HG03378 (cell line): Measurements from ENCODE around the gene STARD3NL.
A peak's percentile ranks its signal among the peaks of the same experiment; 100 is the strongest.
"Not testable (repeated sequence)": the region's sequence is repeated elsewhere in the genome, so short reads cannot be mapped to it uniquely, and the experiment has no call there.

Source experiments
- ATAC-seq: cut with Tn5 transposase; IDR thresholded peaks from one replicate; pipeline ENCODE4 v1.9.1; 2021; ENCODE audit warnings: mild to moderate bottlenecking, moderate library complexity; ENCODE audit not compliant: unreplicated experiment

STARD3NL gene

DNA sequence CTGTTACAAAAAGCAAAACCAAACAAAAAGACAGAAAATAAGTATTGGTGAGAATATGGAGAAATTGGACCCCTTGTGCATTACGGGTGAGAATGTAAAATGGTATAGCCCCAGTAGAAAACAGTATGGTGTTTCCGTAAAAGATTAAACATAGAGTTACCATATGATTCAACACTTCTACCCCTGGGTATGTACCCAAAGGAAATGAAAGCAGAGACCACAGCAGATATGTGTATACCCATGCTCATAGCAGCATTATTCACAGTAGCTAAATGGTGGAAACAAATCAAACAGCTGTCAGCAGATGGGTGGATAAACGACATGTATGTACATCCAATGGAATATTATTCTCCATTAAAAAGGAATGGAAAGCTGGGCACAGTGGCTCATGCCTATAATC is 42.4 kb downstream of the STARD3NL start:
- ATAC-seq: no peak

DNA sequence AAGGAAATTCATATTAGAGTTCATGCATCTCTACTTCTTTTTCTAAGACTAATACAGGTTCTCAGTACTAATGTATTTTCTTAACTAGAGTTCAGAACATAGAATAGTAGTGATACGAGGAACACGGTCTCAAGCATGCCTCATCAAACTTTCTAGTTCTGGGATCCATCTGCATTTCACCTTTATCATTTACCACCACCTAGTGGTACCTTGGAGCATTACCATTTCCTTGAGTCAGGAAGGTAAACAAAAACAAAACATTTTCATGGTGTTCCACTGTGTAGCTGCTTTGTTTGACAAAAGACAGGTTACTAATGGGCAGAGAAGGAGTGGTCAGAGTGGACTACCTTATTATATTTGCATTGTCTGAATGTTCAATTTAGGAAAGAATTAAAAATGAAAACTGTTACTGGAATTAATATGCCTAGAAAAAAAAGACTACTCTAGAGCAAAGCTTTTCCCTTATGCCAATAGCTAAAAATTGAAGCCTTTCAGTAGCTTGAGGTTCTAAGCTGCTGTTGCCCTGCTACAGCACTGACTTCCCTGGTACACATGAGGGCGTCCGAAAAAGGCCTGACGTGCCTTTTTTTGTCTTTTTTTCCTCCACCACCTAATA is 44.5 kb downstream of the STARD3NL start:
- peak; percentile 86 for ATAC-seq

DNA sequence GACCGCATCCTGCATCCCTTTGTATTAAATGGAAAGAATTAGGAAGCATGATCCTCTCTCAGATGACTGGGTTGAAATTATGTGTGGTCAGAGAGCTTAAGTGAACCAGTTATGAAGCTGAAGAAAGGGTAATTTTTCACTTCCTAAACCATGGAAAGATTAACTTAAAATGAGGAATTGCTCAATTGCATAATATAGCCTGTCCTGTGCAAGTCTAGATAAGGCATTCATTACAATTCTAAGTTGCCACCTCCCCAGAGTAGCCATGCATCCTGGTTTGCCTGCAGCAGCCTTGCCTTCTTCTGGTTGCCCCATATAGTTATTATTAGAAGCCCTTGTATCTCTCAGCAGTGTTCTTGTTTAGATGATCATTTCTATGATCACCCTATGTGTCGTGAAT is 45.3 kb downstream of the STARD3NL start:
- no peak for ATAC-seq

DNA sequence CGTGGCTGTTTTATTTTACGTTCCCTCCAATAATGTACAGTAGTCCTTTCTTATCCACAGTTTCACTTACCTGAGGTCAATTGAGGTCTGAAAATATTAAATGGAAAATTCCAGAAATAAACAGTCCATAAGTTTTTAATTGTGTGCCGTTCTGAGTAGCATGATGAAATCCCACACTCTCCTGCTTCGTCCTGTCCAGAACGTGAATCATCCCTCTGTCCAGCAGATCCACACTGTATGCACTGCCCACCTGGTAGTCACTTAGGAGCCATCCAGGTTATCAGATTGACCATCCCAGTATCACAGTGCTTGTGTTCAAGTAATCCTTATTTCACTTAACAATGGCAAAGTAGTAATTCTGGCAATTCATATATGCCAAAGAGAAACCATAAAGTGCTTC is 46.3 kb downstream of the STARD3NL start:
- ATAC-seq: no peak

DNA sequence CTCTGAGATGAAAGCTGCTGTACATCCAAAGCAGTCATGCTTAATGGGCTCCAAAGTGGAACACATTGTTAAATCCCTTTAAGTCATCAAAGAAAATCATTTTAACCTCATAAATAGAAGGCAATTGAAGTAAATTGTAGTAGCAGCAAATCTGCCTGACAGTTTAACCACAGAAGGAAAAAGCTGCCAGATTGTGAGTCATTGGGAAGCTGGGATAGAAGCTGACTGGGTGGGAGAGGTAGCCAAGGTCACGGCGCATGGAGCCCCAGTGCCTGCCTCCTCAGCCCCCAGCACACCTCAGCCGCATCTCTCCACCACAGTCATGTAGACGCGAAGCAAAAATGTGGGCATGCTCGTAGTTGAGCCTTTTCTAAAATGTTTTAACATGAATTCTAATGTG is 51.3 kb downstream of the STARD3NL start:
- ATAC-seq: no peak

DNA sequence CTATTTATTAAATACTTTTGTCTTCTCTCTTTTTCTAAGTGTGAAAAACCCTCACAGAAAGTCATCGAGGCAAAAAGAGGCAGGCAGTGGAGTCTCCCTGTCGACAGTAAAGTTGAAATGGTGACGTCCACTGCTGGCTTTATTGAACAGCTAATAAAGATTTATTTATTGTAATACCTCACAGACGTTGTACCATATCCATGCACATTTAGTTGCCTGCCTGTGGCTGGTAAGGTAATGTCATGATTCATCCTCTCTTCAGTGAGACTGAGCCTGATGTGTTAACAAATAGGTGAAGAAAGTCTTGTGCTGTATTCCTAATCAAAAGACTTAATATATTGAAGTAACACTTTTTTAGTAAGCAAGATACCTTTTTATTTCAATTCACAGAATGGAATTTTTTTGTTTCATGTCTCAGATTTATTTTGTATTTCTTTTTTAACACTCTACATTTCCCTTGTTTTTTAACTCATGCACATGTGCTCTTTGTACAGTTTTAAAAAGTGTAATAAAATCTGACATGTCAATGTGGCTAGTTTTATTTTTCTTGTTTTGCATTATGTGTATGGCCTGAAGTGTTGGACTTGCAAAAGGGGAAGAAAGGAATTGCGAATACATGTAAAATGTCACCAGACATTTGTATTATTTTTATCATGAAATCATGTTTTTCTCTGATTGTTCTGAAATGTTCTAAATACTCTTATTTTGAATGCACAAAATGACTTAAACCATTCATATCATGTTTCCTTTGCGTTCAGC is 52.0 kb downstream of the STARD3NL start:
- no peak for ATAC-seq

DNA sequence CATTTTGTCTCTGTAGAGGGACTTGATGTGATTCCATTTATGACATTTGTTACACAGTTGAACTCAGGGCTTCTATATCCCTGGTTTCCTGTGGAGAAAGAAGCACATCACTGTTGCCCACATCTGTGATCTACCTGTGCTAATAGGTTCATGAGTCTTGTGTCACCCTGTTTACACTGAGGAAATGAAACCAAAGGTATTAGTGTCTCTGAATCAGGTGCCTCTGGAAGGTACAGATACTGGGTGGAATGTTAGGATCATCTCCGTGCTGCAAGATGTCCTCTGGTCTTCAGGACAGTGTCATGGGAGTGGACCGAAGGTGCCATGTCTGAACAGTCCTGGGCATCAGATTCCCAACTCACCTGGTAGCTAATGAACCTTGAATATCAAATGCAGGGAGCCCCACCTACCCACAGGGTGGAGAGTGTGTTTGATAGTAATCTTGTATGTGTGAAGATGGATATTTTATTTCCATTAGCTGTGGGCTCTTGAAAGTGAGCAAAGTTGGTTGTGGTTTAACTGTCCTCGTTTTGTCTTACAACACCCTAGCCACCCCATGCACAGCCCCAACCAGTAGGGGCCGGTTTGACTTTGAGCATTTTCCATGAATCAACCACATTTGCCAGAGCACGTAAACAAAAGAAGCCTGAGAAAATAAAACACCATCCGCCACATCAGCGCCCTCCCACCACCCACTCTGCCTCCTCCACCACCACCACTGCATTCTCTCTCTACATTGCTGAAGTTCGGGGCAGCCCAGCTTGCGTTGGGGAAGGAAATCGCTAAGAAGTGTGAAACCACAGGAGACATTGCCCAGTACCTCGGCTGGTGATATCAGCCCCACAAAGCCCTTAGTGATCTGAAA is 54.7 kb downstream of the STARD3NL start:
- peak; percentile 88 for ATAC-seq

DNA sequence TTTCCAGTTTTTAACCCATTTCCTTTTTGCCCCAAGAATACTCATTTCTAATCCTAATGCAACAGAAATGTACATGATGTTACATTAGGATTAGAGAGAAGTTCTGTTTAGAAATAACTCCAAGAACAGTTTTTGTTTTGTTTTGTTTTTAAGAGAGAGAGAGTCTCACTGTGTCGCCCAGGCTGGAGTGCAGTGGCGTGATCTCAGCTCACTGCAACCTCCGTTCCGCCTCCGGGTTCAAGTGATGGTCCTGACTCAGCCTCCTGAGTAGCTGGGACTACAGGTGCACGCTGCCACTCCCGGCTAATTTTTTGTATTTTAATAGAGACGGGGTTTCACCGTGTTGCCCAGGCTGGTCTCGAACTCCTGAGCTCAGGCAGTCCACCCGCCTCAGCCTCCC is 56.7 kb downstream of the STARD3NL start:
- ATAC-seq: not testable (repeated sequence)

DNA sequence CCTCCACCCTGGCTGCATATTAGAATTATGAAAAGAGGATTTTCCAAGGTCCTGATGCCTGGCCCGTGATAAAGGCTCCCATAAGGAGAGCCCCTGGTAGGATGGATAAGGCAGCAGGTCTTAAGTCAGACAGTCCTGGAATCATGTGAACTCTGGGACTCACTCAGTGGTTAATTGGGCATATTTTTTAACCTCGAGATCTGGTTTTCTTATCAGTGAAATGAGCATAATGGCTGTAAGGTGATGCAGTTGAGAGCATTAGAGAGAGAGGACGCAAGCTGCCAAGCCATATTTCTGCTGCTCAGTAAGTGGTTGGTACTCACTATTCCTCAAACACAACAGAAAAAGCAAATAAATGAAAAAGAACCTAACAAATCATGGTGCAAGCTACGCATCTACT is 57.6 kb downstream of the STARD3NL start:
- ATAC-seq: no peak

DNA sequence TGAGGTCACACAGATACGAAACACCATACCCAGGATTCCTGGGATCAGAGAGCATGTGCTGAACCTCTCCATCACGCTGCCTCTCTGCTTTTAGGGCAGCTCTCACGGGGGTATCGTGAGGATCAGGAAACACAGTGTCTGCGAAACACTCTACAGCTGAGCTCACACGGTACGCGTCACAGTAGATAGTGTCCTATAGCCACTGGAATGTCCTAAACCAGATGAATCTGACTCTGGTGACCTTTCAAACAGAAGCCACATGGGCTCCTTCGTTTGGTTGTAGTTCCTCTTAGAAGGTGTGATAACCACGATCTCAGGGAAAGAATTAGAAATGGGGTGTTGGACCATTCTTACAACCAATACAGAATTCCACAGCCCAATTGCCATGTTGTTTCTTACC is 61.1 kb downstream of the STARD3NL start:
- not testable (repeated sequence) for ATAC-seq

DNA sequence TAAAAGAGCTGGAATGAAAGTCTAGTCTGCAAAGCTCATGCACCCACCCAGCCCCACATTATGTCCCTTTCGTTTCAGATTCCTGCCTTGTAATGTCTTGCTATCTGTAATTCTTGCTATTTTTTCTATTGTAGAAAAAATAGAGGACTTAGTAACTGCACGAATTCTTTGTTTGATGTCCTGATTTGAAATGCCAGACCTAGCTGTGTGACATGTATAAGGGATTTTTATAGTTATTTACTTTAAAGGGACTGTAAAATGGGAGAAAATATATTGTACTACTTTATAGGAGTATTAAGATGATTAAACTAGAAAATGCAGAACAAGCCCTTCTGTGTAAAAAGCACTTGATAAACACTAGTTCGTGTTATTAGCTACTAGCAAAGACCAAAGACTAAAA is 63.0 kb downstream of the STARD3NL start:
- no peak for ATAC-seq

DNA sequence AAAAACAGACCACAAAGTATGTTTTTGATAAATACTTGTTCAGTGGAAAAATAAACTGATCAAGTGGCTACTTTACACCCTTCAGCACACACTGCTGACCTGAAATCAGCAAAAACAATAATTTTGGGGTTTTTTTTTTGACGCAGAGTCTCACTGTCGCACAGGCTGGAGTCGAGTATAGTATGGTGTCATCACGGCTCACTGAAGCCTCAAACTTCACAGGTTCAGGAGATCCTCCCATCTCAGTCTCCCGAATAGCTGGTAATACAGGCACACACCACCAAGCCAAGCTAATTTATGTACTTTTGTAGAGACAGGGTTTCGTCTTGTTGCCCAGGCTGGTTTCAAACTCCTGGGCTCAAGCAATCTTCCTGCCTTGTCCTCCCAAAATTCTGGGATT is 64.8 kb downstream of the STARD3NL start:
- no peak for ATAC-seq

DNA sequence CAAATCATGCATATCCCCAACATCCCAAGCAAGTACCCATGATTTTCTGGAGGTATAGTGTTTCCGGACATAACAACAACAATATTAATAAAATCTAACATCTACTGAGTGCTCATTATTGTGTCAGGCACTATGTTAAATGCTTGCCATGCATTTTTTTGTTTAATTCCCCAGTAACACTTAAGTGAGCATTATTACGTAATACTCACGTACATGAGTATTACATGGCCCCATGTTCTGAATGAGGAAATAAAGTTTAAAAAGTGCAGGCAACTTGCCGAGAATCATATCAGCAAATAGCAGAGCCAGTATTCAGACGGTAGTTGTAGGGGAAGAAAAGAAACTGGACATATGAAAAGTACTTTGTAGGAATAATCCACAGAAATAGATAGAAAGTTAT is 65.3 kb downstream of the STARD3NL start:
- not testable (repeated sequence) for ATAC-seq

DNA sequence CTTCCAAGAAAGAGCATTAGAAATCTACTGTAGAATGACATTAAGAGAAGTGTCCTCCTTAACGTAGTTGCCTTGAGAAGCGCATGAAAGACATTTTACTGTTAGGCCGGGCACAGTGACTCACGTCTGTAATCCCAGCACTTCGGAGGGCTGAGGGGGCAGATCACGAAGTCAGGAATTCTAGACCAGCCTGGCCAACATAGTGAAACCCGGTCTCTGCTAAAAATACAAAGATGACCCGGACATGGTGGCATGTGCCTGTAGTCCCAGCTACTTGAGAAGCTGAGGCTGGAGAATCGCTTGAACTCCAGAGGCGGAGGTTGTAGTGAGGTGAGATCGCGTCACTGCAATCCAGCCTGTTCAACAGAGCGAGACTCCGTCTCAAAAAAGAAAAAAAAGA is 66.5 kb downstream of the STARD3NL start:
- no peak for ATAC-seq

DNA sequence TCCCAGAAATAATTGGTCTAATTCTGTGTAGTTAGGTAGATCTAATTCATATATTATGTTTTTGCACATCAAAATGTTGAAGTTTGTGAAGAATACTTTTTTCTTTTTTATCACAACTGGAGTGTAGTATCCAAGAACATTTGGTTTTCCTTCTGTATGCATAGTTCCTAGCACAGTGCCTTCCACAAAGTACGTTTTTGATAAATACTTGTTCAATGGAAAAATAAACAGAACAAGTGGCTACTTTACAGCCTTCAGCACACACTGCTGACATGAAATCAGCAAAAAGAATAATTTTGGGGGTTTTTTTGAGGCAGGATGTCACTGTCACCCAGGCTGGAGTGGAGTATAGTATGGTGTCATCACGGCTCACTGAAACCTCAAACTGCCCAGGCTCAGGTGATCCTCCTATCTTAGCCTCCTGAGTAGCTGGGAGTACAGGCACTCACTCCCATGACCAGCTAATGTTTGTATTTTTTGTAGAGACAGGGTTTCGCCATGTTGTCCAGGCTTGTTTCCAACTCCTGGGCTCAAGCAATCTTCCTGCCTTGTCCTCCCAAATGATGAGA is 67.4 kb downstream of the STARD3NL start:
- ATAC-seq: no peak

DNA sequence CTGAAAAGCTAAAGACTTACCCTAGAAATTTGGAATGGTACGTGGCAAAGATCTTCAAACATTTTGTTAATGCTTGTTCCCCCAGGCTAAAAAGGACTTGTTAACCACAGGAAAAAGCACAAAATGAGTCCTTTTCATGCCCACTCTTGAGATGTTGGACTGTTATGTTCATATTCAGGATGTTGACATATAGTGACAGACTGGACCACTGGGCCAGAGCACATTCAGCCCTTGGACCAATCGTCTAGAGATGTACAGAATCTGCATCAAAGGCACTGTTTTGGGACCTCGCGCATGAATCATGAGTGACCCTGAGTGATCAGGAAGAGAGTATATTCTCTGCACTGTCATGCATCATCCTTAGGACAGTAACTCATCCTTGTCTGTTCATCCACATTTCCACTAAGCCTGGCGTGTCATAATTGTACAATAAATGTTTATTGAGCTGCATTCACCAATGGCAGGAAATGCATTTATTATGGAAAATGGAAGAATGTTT is 70.1 kb downstream of the STARD3NL start:
- ATAC-seq: no peak

DNA sequence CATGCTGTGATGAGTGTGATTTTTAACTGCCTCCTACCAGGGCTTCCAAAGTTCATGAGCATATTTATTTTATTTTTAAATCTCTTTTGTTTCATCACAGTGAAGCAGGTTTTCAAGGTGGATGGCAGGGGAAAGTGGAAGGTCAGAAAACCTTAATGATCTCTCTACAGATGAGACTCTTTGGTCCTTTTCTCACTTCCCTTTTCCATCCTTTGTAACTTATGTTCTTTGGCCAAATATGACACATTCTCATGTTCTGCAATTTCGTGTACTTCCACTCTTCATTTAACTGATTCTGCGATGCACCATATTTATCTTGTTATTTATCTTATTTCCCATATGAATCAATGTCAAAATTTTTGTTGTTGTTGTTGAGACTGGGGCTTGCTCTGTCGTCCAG is 71.8 kb downstream of the STARD3NL start:
- ATAC-seq: peak; percentile 88

DNA sequence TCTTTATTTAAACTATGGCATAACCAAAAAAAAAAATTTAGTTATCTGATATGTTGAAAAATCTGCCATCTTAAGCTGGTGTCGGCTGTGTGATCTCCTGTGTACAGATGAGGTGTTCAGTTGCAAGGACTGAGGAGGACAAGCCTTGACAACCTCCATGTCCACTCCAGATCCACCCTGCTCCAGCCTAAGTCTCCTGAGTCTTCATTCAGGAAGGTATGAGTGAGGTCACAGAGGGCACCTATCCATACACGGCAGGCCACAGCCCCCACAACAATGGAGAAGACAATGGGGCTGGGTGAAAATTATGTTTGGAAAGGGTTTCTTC is 79.3 kb downstream of the STARD3NL start:
- ATAC-seq: no peak

DNA sequence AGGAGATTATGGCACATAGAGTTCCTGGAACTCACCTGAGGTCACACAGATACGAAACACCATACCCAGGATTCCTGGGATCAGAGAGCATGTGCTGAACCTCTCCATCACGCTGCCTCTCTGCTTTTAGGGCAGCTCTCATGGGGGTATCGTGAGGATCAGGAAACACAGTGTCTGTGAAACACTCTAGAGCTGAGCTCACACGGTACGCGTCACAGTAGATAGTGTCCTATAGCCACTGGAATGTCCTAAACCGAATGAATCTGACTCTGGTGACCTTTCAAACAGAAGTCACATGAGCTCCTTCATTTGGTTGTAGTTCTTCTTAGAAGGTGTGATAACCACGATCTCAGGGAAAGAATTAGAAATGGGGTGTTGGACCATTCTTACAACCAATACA is 81.1 kb downstream of the STARD3NL start:
- ATAC-seq: not testable (repeated sequence)

DNA sequence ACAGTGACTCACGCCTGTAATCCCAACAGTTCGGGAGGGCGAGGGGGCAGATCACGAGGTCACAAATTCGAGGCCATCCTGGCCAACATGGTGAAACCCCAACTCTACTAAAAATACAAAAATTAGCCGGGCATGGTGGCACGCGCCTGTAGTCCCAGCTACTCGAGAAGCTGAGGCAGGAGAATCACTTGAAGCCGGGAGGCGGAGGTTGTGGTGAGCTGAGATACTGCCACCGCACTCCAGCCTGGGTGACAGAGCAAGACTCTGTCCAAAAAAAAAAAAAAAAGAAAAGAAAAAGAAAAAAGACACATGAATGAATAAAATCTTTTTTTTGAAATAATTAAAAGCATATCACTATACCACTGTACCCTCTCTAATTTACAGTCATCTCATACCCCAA is 83.6 kb downstream of the STARD3NL start:
- not testable (repeated sequence) for ATAC-seq

DNA sequence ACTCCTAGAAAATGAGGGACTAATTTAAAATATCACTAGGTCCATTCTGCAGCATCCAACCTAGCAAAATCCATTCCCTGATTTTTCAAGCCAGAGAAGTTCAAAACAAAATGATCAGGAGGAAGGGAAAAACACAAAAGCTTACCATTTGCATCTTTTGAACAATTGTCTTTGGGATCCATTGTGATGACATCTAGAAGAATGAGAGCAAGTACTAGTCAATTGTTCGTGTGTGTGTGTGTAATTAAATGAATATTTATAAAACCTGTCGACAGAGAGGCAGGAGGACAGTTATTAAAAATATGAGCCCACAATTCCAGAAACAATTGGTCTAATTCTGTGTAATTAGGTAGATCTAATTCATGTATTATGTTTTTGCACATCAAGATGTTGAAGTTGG is 84.0 kb downstream of the STARD3NL start:
- ATAC-seq: not testable (repeated sequence)
